ENCODE data around the gene CCDC85A.

Gene CCDC85A

GRCh38 chr2:56376699-56377665 is 193.2 kb downstream of the CCDC85A start:
- peak in 1 of 2 experiments; percentile 7 for DNase-seq

GRCh38 chr2:56379066-56379465 is 195.3 kb downstream of the CCDC85A start:
- no peak for DNase-seq

GRCh38 chr2:56380861-56381260 is 197.1 kb downstream of the CCDC85A start:
- DNase-seq, result no peak

- no peak for DNase-seq
Measured at GRCh38 chr2:56382466-56382865, 198.7 kb downstream of the CCDC85A start.

- no peak for DNase-seq
Measured at GRCh38 chr2:56386657-56387056, 202.9 kb downstream of the CCDC85A start.

GRCh38 chr2:56390644-56391043 is 206.9 kb downstream of the CCDC85A start:
- no peak for DNase-seq

GRCh38 chr2:56410140-56410539 is 226.3 kb downstream of the CCDC85A start:
- no peak for DNase-seq

- peak in 1 of 2 experiments; percentile 7 for DNase-seq
Measured at GRCh38 chr2:56416500-56417176, 232.8 kb downstream of the CCDC85A start.

Measured in NCI-H446 (cell line).